NCI-H2107 treated with DMSO at 0.1 percent for 48 hours (cell line): Measurements from ENCODE around the gene PNKD.

Experiments used
- DNase-seq: peaks from one replicate; lab custom pipeline; 2025; ENCODE audit not compliant: unreplicated experiment; lab: John Stamatoyannopoulos, UW

The PNKD gene

GRCh38 chr2:218395456-218395825 is 125.1 kb downstream of the PNKD start:
- no peak for DNase-seq

- peak; percentile 53 for DNase-seq
Measured at GRCh38 chr2:218395826-218396687, 125.7 kb downstream of the PNKD start.
